Endometrial microvascular endothelial cells (primary cell): Measurements from ENCODE around the gene BBS4. TPM values are rescaled to one million over a fixed set of nuclear protein-coding genes. Genes with fewer than 3 reads are reported as not detected.
"Not testable (repeated sequence)": the region's sequence is repeated elsewhere in the genome, so short reads cannot be mapped to it uniquely, and the experiment has no call there.

Experiments used
- in situ Hi-C: cut with HindIII; loops from 2 replicates; pipeline ENCODE4 v1.10.0; 2017; ENCODE audit warnings: low sequenced_read_pairs, low pct_unique_long_range_greater_than_20kb; ENCODE audit errors: inconsistent ontology term
- total RNA-seq: library from RNA; depleted of rRNA; stranded (reverse); fragments of >200 nt; gene quantifications from one replicate; pipeline ENCODE4 v1.2.3, GENCODE V29; 2015; ENCODE audit errors: inconsistent ontology term

Gene BBS4
- total RNA-seq, 1 donor from 2014 or later, result 5.6 TPM

DNA sequence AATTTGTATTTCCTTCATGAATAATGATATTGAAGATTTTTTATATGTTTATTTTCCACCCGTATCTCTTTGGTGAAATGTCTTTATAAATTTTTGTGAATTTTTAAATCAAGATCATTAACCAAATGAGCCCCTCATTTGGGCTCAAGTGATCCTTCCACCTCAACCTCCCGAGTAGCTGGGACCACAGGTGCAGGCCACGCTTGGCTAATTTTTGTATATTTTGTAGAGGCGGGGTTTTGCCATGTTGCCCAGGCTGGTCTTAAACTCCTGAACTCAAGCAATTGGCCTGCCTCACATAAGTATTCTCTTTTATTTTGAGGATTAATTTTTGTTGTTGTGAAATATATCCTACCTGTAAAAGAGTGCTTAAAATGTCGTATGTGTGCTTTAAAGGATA is 4.9 kb downstream of the BBS4 start:
- in situ Hi-C loops, result no loop called here

DNA sequence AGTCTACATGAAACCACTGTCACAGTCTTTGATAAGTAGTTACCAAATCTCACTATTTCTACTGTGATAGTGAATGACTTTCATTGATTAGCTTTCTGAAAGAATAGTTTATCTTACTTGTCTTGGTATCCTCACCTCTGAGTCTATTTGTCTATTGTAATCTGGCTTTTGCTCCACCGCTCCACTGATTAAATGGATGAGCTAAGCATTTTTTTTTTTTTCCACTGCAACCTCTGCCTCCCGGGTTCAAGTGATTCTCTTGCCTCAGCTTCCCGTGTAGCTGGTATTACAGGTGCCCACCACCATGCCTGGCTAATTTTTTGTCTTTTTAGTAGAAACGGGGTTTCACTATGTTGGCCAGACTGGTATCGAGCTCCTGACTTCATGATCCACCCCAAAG is 12.9 kb downstream of the BBS4 start:
- in situ Hi-C loops, result no loop called here

DNA sequence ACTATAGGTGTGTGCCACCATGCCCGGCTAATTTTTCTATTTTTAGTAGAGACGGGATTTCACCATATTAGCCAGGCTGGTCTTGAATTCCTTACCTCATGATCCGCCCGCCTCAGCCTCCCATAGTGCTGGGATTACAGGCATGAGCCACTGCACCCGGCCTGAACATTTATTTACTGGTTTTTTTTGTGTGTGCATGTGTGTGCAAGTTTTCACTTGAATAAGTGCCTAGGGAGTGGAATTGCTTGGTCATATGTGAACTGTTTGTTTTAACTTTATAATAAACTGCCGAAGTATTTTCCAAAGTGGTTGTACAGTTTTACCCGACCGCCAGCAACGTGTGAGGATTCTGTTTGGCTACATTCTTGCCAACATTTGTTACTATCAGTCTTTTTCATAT is 14.1 kb downstream of the BBS4 start:
- in situ Hi-C loops, result no loop called here

DNA sequence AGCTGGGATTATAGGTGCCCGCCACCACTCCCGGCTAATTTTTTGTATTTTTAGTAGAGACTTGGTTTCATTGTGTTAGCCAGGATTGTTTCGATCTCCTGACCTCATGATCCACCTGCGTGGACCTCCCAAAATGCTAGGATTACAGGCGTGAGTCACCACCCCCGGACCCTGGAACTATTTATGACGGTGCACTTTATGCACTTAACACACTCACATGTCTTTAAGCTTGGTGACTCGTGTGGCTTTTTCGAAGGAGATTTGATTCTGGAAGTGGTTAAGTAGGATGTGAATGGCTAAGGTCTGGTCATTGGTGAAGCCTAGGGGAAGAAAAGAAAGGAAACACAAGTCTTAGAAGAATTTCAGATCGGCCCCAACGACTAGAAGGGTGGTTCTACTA is 20.3 kb downstream of the BBS4 start:
- in situ Hi-C loops, result no loop called here

DNA sequence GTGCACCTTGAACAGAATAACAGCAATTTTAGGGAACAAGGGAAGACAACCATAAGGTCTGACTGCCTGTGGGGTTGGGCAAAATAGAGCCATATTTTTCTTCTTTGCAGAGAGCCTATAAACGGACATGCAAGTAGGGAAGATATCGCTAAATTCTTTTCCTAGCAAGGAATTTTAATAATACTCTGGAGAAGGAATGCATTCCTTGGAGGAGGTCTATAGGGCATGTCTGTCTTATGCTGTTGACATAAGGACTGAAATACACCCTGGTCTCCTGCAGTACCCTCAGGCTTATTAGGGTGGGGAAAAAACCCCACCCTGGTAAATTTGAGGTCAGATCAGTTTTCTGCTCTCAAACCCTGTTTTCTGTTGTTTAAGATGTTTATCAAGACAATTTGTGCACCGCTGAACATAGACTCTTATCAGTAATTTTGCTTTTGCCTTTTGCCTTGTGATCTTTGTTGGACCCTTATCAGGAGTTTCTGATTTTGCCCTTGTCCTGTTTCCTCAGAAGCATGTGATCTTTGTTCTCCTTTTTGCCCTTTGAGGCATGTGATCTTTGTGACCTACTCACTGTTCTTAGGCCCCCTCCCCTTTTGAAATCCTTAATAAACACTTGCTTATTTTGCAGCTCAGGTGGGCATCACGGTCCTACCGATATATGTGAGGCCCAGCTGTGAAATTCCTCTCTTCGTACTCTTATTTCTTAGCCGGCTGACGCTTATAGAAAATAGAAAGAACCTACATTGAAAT is 22.7 kb downstream of the BBS4 start:
- in situ Hi-C loops, result not testable (repeated sequence)

DNA sequence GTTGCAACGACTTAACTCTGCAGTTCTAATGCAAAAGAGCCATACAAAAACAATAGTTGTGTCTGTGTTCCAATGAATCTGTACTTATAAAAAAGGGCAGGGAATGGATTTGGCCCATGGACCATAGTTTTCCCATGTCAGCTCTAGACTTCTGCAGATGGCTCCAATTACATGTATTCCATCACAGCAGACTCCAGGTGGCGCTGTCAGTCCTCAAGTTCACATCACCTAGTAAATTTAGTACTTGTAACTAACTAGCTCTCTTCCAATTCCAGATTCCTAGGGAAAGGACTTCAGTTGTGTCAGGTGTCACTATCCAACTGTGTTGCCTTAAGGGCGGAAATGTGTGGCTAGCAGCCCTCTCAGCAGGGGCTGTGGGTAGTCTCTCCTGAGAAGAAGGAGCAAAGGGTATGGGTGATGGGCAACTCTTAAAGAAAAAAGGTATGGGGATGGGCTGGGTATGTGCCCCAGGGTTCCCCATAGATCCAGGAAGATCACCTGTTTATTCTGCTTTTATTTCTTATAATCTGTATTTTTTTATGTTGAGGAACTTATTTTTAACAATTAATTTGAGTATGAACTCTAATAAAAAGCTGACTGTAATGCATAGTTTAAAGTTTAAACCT is 36.2 kb downstream of the BBS4 start:
- in situ Hi-C loops, result no loop called here

DNA sequence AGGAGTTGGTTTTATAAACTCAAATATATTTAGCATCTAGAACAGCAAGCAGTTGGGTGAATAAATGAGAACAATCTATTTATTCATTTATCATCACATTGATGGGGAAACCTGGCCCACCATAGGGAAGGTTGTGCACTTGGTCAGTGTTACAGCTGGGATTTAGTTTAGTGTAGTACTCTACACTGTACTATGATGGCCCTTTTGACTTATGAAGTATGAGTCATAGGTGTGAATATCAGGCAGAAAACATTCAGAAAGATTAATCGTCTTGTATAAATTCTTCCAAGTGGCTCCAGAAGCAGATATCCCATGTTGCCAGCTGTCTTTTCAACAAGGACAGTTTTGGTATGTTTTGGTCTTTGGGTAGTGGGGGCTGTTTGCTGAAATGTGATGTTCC is 38.0 kb downstream of the BBS4 start:
- in situ Hi-C loops, result no loop called here

DNA sequence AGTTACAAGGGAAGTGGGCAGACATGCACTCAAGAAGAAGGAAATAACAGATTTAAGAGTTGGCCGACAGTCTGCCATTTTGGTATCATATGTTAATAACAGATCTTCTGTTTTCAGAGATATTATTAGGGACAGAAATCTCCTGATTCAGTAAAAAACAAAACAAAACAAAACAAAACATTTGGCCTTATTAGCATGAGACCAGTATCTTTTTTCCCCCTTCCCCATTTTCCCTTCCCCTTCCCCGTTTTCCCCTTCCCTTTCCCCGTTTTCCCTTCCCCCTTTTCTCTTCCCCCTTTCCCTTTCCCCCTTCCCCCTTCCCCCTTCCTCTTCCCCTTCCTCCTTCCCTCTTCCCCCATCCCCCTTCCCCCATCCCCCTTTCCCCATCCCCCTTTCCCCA is 39.4 kb downstream of the BBS4 start:
- in situ Hi-C loops, result no loop called here

DNA sequence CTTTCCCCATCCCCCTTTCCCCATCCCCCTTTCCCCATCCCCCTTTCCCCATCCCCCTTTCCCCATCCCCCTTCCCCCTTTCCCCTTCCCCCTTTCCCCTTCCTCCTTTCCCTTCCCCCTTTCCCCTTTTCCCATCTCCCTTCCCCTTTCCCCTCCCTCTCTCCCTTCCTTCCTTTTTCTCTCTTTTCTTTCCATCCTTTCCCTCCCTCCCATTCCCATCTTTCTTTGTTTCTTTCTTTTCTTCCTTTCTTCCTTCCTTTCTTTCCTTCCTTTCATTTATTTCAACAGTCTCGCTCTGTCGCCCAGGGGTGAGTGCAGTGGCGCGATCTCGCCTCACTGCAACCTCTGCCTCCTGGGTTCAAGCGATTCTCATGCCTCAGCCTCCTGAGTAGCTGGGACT is 39.8 kb downstream of the BBS4 start:
- in situ Hi-C loops, result not testable (repeated sequence)

DNA sequence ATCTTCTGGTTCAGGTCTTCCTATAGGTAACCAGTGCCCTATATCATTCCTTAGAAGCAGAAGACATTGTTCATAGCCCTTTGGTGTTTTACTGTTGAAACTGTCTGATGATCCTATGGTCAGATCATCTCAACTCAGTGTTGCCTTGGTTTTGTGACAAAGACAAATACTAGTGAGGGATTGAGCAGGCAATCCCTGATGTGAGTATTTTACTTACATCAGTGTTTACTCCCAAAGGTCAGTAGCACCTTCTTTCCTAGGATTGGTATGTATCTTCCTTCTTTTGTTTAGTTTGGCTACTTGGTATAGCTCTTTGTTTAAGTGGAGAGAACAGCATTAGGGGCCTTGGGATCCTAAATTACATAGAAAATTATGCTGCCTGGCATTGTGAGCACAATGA is 41.1 kb downstream of the BBS4 start:
- in situ Hi-C loops, result no loop called here

DNA sequence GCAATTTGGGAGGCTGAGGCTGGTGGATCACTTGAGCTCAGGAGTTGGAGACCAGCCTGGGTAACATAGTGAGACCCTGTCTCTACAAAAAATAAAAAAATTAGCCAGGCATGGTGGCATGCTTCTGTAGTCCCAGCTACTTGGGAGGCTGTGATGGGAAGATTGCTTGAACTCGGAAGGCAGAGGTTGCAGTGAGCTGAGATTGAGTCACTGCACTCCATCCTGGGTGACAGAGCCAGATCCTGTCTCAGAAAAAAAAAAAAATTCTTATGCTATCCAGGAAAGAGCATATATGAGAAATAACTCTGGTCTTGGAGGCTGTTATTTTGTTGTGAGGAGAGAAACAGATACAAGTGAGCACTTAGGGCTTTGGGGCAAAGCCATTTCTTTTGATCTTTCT is 42.2 kb downstream of the BBS4 start:
- in situ Hi-C loops, result not testable (repeated sequence)

DNA sequence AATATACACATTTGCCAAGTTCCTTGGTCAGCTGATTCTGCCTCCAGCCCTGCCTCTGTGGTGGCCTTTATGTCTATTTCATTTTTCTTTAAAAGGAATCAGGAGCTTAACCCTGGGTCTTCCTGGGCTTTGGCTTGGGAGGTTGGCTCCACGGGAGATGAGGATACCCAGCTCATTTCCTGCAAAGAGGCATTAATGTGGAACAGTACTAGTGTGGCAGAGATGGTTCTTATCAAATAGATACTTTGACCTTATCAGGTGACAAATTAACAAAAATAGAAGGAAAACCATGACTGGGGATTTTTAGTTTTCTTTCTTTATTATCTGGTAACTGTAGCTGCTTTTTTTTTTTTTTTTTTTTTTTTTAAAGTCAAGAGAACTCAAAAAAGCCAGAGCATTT is 42.8 kb downstream of the BBS4 start:
- in situ Hi-C loops, result no loop called here

DNA sequence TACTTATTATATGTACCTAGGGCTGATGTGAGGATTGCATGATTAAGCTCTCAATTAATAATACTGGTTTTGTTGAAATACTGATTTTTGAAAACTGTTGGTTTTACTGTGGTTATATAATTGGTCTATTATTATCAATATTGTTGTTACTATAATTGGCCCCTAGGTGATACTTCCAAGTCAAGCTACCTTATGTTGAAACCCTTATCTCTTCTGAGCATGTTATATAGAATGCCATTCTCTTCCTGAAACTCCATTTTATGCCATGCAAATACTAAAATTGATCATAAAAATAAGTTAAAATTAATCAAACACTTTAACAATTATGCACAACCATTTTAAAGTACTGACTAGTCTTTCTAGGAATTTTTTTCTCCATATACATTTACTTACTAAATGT is 46.1 kb downstream of the BBS4 start:
- in situ Hi-C loops, result no loop called here

DNA sequence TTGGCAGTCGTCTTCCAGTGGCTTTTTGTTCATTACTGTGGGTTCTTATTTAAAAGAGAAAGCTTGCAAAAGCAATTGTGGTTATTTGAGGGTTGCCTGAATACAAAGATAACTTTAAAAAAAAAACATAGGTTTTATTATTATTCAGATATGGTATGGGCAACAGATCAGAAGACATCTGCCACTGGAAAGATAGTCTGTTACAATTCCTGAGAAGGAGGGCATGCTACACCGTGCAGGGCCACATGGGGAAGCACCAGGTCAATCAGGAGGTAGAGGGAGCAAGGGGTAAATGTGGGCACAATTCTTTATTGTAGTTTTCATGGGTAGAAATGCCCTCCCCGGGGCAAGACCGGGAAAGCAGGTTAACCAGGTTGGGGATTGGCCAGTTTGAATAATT is 46.5 kb downstream of the BBS4 start:
- in situ Hi-C loops, result no loop called here

DNA sequence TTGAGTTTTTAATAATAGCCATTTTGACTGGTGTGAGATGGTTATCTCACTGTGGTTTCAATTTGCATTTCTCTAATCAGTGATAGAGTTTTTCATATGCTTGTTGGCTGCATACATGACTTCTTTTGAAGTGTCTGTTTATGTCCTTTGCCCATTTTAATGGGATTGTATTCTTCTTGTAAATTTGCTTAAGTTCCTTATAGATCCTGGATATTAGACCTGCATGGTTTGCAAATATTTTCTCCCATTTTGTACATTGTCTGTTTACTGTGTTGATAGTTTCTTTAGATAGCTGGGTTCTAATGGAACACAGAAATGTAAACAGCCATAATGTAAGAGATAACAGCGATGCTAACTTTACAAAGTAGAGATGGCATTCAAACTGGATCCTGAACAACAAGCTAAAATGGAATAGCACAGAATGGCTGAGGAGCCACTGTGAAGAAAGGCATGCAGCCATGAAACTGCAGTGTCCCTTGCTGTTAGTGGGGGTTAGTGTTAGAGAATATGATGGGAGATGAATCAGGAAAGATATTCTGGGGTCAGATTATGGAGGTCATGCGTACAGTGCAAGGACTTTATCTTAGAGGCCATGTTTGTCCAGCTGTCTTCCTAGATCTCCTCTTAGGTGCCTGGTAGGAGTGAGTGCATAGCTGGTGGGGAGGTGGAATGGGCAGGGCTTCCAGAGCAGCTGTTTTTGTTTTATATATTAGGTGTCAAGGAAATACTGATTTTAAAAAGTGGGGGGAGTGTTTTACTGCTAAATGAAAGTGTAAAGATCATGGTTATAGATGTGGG is 48.1 kb downstream of the BBS4 start:
- in situ Hi-C loops, result no loop called here

DNA sequence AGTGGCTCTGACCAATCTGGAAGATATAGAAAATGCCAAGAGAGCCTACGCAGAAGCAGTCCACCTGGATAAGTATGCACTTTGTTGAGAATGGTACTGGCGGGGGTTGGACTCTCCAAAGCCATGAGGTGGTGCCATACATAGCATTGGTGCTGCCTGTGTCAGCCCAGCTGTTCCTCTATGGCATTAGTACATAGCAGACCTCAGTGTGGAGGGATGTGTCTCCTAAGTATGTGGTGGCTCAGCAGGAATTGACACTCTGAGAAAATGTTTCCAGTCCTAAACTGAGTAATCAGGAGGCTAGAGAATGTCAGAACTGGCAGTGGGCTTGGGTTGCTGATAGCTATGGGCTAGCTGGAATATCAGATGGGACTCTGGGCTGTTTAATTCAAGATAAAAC is 49.1 kb downstream of the BBS4 start:
- in situ Hi-C loops, result no loop called here

DNA sequence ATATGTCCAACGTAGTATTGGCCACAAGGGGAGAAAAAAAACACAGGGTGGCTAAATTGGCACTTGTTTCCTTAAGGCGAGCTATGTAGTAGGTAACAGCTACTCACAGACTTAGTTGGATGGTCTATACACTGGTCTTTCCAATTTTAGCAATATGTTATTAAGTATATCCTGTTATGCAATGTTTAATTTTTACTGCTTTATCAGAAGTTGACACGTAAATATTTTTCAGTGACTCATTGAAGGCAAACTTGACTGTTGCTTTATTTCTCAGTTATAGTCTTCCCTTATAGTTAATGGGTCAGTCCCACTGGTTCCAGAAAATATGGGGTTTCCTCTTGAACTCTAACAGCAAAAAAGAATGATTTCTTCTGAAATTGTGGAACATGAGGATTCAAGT is 51.1 kb downstream of the BBS4 start:
- in situ Hi-C loops, result no loop called here

DNA sequence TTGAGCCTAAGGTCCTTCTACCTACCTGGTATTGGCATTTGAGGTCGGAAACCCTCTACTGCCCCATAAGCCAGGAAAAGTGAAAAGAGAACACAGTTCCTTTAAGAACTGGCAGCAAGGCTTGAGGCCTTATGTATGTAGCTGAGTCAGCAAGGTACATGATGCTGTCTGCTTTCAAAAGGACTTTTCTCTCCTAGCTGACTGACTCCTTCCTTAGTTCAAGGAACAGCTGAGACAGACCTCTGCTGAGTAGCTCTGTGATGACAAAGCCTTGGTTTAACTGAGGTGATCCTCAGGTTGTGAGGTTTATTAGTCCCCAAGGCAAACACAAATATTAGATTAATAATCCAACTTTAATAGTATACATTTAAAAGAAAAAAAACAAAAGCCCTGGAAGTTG is 51.7 kb downstream of the BBS4 start:
- in situ Hi-C loops, result no loop called here

DNA sequence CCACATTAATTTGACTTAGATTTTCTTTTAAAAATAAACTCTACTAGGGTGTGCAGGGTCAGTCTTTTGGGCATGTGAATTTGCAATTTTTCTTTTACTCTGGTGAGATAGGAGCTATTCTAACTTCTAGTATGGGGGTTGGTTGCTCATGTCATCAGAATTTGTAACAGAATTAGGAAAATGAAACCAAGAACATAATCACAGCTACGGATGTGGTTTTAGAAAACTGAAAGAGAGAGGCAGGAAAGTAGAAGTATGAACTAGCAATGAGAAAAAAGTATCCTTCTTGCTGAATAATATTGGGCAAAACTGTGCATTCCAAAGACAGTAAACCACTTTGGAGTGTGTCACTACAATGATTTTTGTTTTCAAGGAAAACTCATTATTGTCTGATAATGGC is 54.2 kb downstream of the BBS4 start:
- in situ Hi-C loops, result no loop called here

DNA sequence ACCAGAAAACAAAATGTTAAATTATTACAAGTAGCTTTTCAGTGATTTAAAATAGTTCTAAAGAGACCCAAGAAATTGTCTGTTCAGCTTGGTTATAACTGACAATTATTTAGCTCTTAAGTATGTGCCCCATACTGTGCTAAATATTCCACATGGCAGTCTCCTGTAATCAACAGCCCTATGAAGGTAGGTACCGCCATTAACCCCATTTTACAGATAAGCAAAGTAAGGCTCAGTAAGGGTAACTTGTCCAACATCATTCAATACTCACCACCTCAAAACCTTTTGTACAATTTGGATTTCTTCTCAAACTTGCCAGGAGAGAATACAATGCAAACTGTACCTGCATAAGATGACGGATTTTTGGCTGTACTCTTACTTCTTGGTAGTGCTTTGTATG is 63.7 kb downstream of the BBS4 start:
- in situ Hi-C loops, result loop anchor here (25.0 kb wide), 1 partner anchor 338 kb away; no protein-coding TSS in a partner anchor
